NCI-H2029 treated with DMSO at 0.1 percent for 48 hours (cell line): Measurements from ENCODE around the gene SORBS1.

ENCODE experiments used
- DNase-seq: peaks from one replicate; lab custom pipeline; 2025; lab: John Stamatoyannopoulos, UW

SORBS1 gene

GRCh38 chr10:95408983-95409873, 151.9 kb downstream of the SORBS1 start:
- no peak for DNase-seq

GRCh38 chr10:95408148-95408960, 152.8 kb downstream of the SORBS1 start:
- no peak for DNase-seq

- DNase-seq: no peak
Observed at GRCh38 chr10:95407546-95407945, 153.6 kb downstream of the SORBS1 start.

GRCh38 chr10:95406651-95407280, 154.4 kb downstream of the SORBS1 start:
- DNase-seq: peak; percentile 42

- no peak for DNase-seq
Observed at GRCh38 chr10:95405655-95406054, 155.5 kb downstream of the SORBS1 start.

- DNase-seq: no peak
Observed at GRCh38 chr10:95404864-95405263, 156.3 kb downstream of the SORBS1 start.

- DNase-seq: no peak
Observed at GRCh38 chr10:95404462-95404858, 156.7 kb downstream of the SORBS1 start.

- no peak for DNase-seq
Observed at GRCh38 chr10:95403700-95404461, 157.3 kb downstream of the SORBS1 start.

GRCh38 chr10:95401704-95402469, 159.3 kb downstream of the SORBS1 start:
- no peak for DNase-seq

GRCh38 chr10:95400787-95401186, 160.4 kb downstream of the SORBS1 start:
- no peak for DNase-seq

GRCh38 chr10:95399183-95399582, 162.0 kb downstream of the SORBS1 start:
- no peak for DNase-seq

GRCh38 chr10:95397747-95398146, 163.4 kb downstream of the SORBS1 start:
- DNase-seq: no peak

GRCh38 chr10:95395947-95396449, 165.2 kb downstream of the SORBS1 start:
- DNase-seq: no peak

GRCh38 chr10:95394161-95394880, 166.8 kb downstream of the SORBS1 start:
- DNase-seq: no peak

GRCh38 chr10:95392681-95393164, 168.4 kb downstream of the SORBS1 start:
- DNase-seq: no peak

- DNase-seq: no peak
Observed at GRCh38 chr10:95392217-95392584, 169.0 kb downstream of the SORBS1 start.

GRCh38 chr10:95391581-95392216, 169.5 kb downstream of the SORBS1 start:
- DNase-seq: no peak

- DNase-seq: no peak
Observed at GRCh38 chr10:95391164-95391563, 170.0 kb downstream of the SORBS1 start.

GRCh38 chr10:95389982-95390381, 171.2 kb downstream of the SORBS1 start:
- no peak for DNase-seq

- DNase-seq: no peak
Observed at GRCh38 chr10:95389176-95389575, 172.0 kb downstream of the SORBS1 start.
